Adrenal gland (tissue), 5 donors: ENCODE results near the gene RYR1.

ENCODE experiments used
- CTCF ChIP-seq, 6 experiments: fragments of 450-650 bp in 4 of 6; fragments of 200-600 bp in 2 of 6; sonication (generic) in 1 of 6; IDR thresholded peaks; 1 replicate in 5 of 6; 2 replicates in 1 of 6; pipeline versions ENCODE4 v1.5.1 to v1.8.0; 2016 to 2021; ENCODE audit warnings: antibody characterized with exemption in 6 of 6, mild to moderate bottlenecking in 2 of 6, moderate library complexity in 1 of 6
- POLR2A ChIP-seq, 2 donors: fragments of 450-650 bp; IDR thresholded peaks; one replicate each; pipeline ENCODE4 v1.6.1; 2017; ENCODE audit warnings: antibody characterized with exemption in 2 of 2, mild to moderate bottlenecking in 2 of 2, moderate library complexity in 1 of 2
- donor health status: DM: no; HTN: no; CAD: no.

DNA sequence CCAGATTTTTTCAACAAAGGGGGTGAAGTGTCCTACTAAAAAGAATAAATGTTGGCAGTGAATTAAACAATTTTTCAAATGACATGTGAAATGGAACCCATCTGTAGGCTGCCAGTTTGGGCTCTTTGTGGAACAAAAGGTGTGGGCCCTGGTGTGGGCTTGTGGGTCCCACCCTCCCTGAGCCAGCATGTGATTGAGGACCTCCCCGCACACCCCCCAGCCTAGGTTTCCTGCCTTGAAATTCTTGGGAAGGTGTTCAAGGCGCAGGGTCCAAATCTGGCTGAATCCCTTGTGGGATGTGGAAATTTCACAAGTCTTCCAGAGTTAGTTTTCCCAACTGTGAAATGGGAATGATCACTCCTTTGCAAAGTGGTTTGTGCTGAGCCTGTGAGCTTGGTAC lies 49.7 kb upstream of the RYR1 start:
- no peak for TF ChIP-seq POLR2A (IDR thresholded peaks at IDR 0.05)
- no peak for TF ChIP-seq CTCF (IDR thresholded peaks at IDR 0.05)
